Pancreas (tissue), 10 donors: ENCODE measurements around the gene VSTM1. TPM values are rescaled to one million over a fixed set of nuclear protein-coding genes. Genes with fewer than 3 reads are reported as not detected.

Experiments used
- ATAC-seq, 4 donors: fragments of 200-7000 bp; cut with Tn5 transposase; one replicate each; pipeline versions ENCODE4 v1.8.0 to v1.9.1; 2020; ENCODE audit warnings: mild to moderate bottlenecking in 4 of 4, moderate library complexity in 4 of 4
- DNase-seq, 6 donors: peaks; one replicate each; pipeline ENCODE4 v3.0.0-alpha.2; 2020
- FAIRE-seq: peaks from 2 replicates; lab custom pipeline; 2012; peaks lifted over from hg19 to GRCh38; lab: Jason Lieb, UNC
- H3K27ac ChIP-seq, 4 donors: fragments of 200-600 bp; sonication (generic); 1 replicate in 3 of 4; 2 replicates in 1 of 4; pipeline versions ENCODE4 v1.5.0 to v1.8.0; 2020
- H3K27me3 ChIP-seq, 4 donors: fragments of 200-600 bp; one replicate each; pipeline ENCODE4 v1.8.0; 2021
- H3K36me3 ChIP-seq, 3 donors: fragments of 200-600 bp; sonication (generic) in 1 of 3; one replicate each; pipeline versions ENCODE4 v1.5.0 to v1.8.0; 2020 to 2021
- H3K4me1 ChIP-seq, 3 donors: fragments of 200-600 bp; one replicate each; pipeline ENCODE4 v1.8.0; 2021
- H3K4me3 ChIP-seq, 4 donors: fragments of 200-600 bp; sonication (generic) in 2 of 4; one replicate each; pipeline versions ENCODE4 v1.5.0 to v1.8.0; 2020 to 2021
- H3K9me3 ChIP-seq, 4 donors: fragments of 200-600 bp; one replicate each; pipeline ENCODE4 v1.8.0; 2021
- CTCF ChIP-seq, 4 donors: fragments of 200-600 bp; sonication (generic) in 3 of 4; IDR thresholded peaks; one replicate each; pipeline versions ENCODE4 v1.5.0 to v1.8.0; 2021; ENCODE audit warnings: antibody characterized with exemption in 4 of 4
- WGBS, 2 donors: extraction: QIAGEN DNeasy Blood & Tissue Kit; methylation state at CpG; one replicate each; pipeline ENCODE4 v1.1.7; 2013; 5-methylcytosine and 5-hydroxymethylcytosine counted together
- intact Hi-C, 3 donors: fragments of 100-400 bp; cut with DNase I; formaldehyde crosslinking; loops; one replicate each; pipeline versions ENCODE4 v1.11.1 to v1.14.2; 2022
- polyA plus RNA-seq, 2 donors: library from polyadenylated mRNA; stranded (reverse); fragments of 200-250 nt; gene quantifications; one replicate each; pipeline ENCODE4 v1.2.3, GENCODE V29; 2013
- total RNA-seq, 6 donors: library from RNA; stranded (reverse); fragmentation: NEBNext Ultra II Directional in 4 of 6; extraction: Animal tissue kit (Norgen Biotek cat#: 25700) in 4 of 6; gene quantifications; one replicate each; pipeline versions ENCODE4 v1.2.1 to v1.2.4, GENCODE V29; 2021 to 2023
- donor health status: healthy with polysubstance abuse.
- donor health status: DM: no; HTN: no; CAD: no; lungs with moderate emphysema.
- donor health status: DM: no; HTN: no; CAD: no.
- donor health status: control.
- donor health status: control.
- donor health status: Bipolar disorder and iron deficiency.
- donor health status: DM: yes; HTN: yes; CAD: no.
- donor health status: DM: no; HTN: no; CAD: no.
- donor health status: DM: no; HTN: no; CAD: no.
- donor health status: DM: yes; HTN: yes; CAD: no.

VSTM1 gene
- total and polyA plus RNA-seq, 8 donors = not detected

- Histone ChIP-seq H3K27ac (no peak overlapping the region), H3K9me3 (no peaks in the 10 kb centered on the region), H3K4me1 (no peaks in the 10 kb centered on the region), H3K4me3 (no peak overlapping the region), H3K27me3 (peaks cover 0 to 8% (median 0%) of the 10 kb centered on the region in 4 donors), H3K36me3 (no peaks in the 10 kb centered on the region)
- WGBS, 2 donors = 41% methylated on average over 7 of the region's 7 CpGs
- intact Hi-C loops = no loop called here
- ATAC-seq (no peak), DNase-seq (no peak), FAIRE-seq (no peak)
- TF ChIP-seq CTCF (IDR thresholded peaks at IDR 0.05) = no peak
These were observed 37.0 kb downstream of the VSTM1 start for GRCh38 chr19:54026656-54027055.

- no peak overlapping the region for H3K4me3 ChIP-seq
- 61 to 66% methylated on average over 9 of the region's 9 CpGs for whole genome bisulfite sequencing, 2 donors
- TF ChIP-seq CTCF (IDR thresholded peaks at IDR 0.05) = no peak
- DNase-seq = no peak
- no peaks in the 10 kb centered on the region for H3K9me3 ChIP-seq
- FAIRE-seq = no peak
- peaks cover 0 to 8% (median 0%) of the 10 kb centered on the region in 4 donors for H3K27me3 ChIP-seq
- intact Hi-C loops = loop anchor here in 1 of 3 donors (5.0 kb wide), 1 partner anchor 182 kb away; no protein-coding TSS in a partner anchor
- H3K4me1 ChIP-seq = no peaks in the 10 kb centered on the region
- H3K27ac ChIP-seq = no peak overlapping the region
- ATAC-seq = no peak
- H3K36me3 ChIP-seq = no peaks in the 10 kb centered on the region
These were observed 39.0 kb downstream of the VSTM1 start for GRCh38 chr19:54024660-54025059.

- H3K27me3 ChIP-seq = peaks cover 0 to 8% (median 0%) of the 10 kb centered on the region in 4 donors
- H3K9me3 ChIP-seq = no peaks in the 10 kb centered on the region
- 28 to 43% methylated on average over 3 of the region's 3 CpGs for WGBS, 2 donors
- H3K4me3 ChIP-seq = no peak overlapping the region
- no peak for ATAC-seq
- no peak for DNase-seq
- no peaks in the 10 kb centered on the region for H3K36me3 ChIP-seq
- no peak for TF ChIP-seq CTCF (IDR thresholded peaks at IDR 0.05)
- no peak for FAIRE-seq
- H3K27ac ChIP-seq = no peak overlapping the region
- intact Hi-C loops = loop anchor here in 1 of 3 donors (5.0 kb wide), 1 partner anchor 181 kb away; no protein-coding TSS in a partner anchor
- no peaks in the 10 kb centered on the region for H3K4me1 ChIP-seq
These were observed 40.5 kb downstream of the VSTM1 start for GRCh38 chr19:54023191-54023590.

- no peak for TF ChIP-seq CTCF (IDR thresholded peaks at IDR 0.05)
- intact Hi-C loops = loop anchor here in 1 of 3 donors (5.0 kb wide), 1 partner anchor 180 kb away; no protein-coding TSS in a partner anchor
- no peaks in the 10 kb centered on the region for H3K9me3 ChIP-seq
- WGBS, 2 donors = 74 to 89% methylated on average over 13 of the region's 13 CpGs
- no peaks in the 10 kb centered on the region for H3K36me3 ChIP-seq
- H3K27me3 ChIP-seq = peaks cover 0 to 8% (median 0%) of the 10 kb centered on the region in 4 donors
- H3K4me3 ChIP-seq = no peak overlapping the region
- no peaks in the 10 kb centered on the region for H3K4me1 ChIP-seq
- ATAC-seq (no peak), FAIRE-seq (no peak), DNase-seq (no peak)
- no peak overlapping the region for H3K27ac ChIP-seq
These were observed 41.8 kb downstream of the VSTM1 start for GRCh38 chr19:54021932-54022331.

- H3K27me3 ChIP-seq = peaks cover 0 to 8% (median 0%) of the 10 kb centered on the region in 4 donors
- no peaks in the 10 kb centered on the region for H3K9me3 ChIP-seq
- no peak for ATAC-seq
- intact Hi-C loops = loop anchor here in 1 of 3 donors (5.0 kb wide), 1 partner anchor 179 kb away; no protein-coding TSS in a partner anchor
- H3K4me3 ChIP-seq = no peak overlapping the region
- no peaks in the 10 kb centered on the region for H3K4me1 ChIP-seq
- FAIRE-seq = no peak
- H3K36me3 ChIP-seq = no peaks in the 10 kb centered on the region
- WGBS, 2 donors = 70 to 91% methylated on average over 8 of the region's 8 CpGs
- no peak for DNase-seq
- H3K27ac ChIP-seq = no peak overlapping the region
- no peak for TF ChIP-seq CTCF (IDR thresholded peaks at IDR 0.05)
These were observed 42.3 kb downstream of the VSTM1 start for GRCh38 chr19:54021363-54021762.
